Measurements from ENCODE around the gene FRYL.

DNA sequence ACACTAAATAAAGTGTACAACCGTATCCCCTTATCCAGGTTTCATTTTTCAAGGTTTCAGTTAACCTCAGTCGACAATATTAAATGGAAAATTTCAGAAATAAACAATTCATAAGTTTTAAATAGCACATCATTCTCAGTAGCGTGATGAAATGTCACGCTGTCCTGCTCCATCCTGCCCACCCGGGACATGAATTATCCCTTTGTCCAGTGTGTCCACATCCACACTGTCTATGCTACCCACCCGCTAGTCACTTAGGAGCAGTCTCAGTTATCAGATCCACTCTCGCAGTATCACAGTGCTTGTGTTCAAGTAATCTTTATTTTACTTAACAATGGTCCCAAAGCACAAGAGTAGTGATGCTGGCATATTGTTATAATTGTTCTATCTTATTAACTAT is 54.7 kb downstream of the FRYL start:
- TF ChIP-seq CTCF (conservative IDR thresholded peaks at IDR 0.05) (no peak), ZFX (IDR thresholded peaks at IDR 0.05) (no peak)
